HFFc6 (cell line): ENCODE measurements around the gene GPAT2. TPM values are rescaled to one million over a fixed set of nuclear protein-coding genes. Genes with fewer than 3 reads are reported as not detected.
A peak's percentile ranks its signal among the peaks of the same experiment; 100 is the strongest.
"Not testable (repeated sequence)": the region's sequence is repeated elsewhere in the genome, so short reads cannot be mapped to it uniquely, and the experiment has no call there.

Source experiments
- DNase-seq: peaks from one replicate; pipeline ENCODE4 v3.0.0-alpha.2; 2018
- H3K27ac Mint-ChIP-seq: 2 replicates; pipeline ENCODE4 v1.8.0; 2020; ENCODE audit warnings: mild to moderate bottlenecking, mixed read lengths
- H3K27me3 Mint-ChIP-seq: 2 replicates; pipeline ENCODE4 v1.8.0; 2021; ENCODE audit warnings: mild to moderate bottlenecking, moderate library complexity, mixed read lengths; ENCODE audit not compliant: insufficient read depth
- H3K36me3 Mint-ChIP-seq: 2 replicates; pipeline ENCODE4 v1.8.0; 2021; ENCODE audit warnings: low read depth, mixed read lengths
- H3K4me1 Mint-ChIP-seq: 2 replicates; pipeline ENCODE4 v1.8.0; 2020; ENCODE audit warnings: low read depth, mixed read lengths
- H3K4me3 Mint-ChIP-seq: 2 replicates; pipeline ENCODE4 v1.8.0; 2020; ENCODE audit warnings: mild to moderate bottlenecking, moderate library complexity, mixed read lengths
- H3K9me3 Mint-ChIP-seq: 2 replicates; pipeline ENCODE4 v1.8.0; 2020; ENCODE audit warnings: mild to moderate bottlenecking, mixed read lengths
- total RNA-seq, 6 experiments: library from RNA; stranded (reverse); fragmentation: NEBNext Ultra II Directional; extraction: Animal tissue kit (Norgen Biotek cat#: 25700); gene quantifications; 2 replicates in 1 of 6; 3 replicates in 5 of 6; pipeline ENCODE4 v1.2.3, GENCODE V29; 2021
- TF ChIP-seq, protein P1 (sequence below): fragments of 200-600 bp; sonication (generic); IDR thresholded peaks from 2 replicates; pipeline ENCODE4 v1.5.0; 2021; ENCODE audit warnings: antibody characterized with exemption, mild to moderate bottlenecking

The GPAT2 gene
- total RNA-seq, 6 experiments from 2014 or later, result 3.1 to 44.6 (median 37.8) TPM

DNA sequence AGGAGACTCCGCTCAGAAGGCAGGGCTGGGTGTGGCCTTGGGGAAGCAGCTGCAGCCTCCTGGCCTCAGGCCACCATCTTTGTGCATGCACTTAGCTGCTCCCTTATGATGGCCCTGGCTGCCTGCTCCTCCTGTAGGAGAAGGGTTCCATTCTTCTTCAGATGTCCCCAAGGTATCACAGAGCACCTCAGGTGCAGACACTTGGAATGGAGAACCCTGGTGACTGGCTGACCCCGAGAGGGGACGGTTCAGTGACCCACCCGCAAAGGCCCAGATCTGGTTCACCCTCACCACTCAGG is 9.6 kb downstream of the GPAT2 start:
- H3K4me3 Mint-ChIP-seq, result no peak overlapping the region
- H3K27ac Mint-ChIP-seq, result no peak overlapping the region
- no peaks in the 10 kb centered on the region for H3K4me1 Mint-ChIP-seq
- no peak for DNase-seq
- TF ChIP-seq, protein P1, sequence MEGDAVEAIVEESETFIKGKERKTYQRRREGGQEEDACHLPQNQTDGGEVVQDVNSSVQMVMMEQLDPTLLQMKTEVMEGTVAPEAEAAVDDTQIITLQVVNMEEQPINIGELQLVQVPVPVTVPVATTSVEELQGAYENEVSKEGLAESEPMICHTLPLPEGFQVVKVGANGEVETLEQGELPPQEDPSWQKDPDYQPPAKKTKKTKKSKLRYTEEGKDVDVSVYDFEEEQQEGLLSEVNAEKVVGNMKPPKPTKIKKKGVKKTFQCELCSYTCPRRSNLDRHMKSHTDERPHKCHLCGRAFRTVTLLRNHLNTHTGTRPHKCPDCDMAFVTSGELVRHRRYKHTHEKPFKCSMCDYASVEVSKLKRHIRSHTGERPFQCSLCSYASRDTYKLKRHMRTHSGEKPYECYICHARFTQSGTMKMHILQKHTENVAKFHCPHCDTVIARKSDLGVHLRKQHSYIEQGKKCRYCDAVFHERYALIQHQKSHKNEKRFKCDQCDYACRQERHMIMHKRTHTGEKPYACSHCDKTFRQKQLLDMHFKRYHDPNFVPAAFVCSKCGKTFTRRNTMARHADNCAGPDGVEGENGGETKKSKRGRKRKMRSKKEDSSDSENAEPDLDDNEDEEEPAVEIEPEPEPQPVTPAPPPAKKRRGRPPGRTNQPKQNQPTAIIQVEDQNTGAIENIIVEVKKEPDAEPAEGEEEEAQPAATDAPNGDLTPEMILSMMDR, result no peak
- H3K9me3 Mint-ChIP-seq, result no peaks in the 10 kb centered on the region
- H3K36me3 Mint-ChIP-seq, result no peaks in the 10 kb centered on the region
- no peaks in the 10 kb centered on the region; the same call in none of the 2 replicates for H3K27me3 Mint-ChIP-seq

DNA sequence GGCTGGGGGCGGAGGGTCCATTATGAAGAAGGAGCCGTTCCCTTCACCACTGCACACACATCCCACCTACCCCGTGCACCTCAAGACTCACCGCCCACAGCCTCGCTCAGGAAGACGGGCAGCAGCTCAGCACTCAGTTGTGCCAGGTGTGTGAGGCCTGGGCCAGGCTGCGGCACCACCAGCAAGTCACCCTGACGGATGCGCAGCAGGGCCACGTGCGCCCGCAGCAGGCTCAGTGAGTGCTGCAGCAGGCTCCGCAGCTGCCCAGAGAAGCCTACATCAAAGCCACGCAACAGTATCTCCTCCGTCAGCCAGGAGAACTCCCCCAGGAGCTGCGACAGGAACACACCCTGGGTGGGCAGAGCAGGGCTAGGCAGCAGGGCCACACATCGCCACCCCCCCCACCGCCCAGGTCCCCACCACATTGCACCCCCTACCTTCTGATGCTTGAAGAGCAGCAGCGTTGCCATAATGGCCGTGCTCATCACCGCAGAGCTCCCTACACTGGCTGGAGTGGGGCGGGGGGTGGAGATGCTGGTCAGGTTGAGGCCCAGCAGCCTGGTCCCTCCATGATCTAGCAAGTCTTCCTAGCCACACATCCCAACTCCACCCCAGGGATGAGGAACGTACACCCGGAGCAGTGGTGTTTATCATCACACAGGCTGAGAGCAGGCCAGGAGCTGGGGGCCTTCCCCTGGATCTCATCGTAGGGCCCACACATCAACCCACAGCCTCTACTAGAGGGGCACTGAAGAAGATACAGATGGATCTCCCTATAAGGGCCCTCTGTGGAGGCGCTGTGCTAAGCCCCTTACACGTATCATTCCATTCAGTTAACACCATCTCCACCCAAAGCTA is 10.2 kb downstream of the GPAT2 start:
- no peak overlapping the region for H3K27ac Mint-ChIP-seq
- TF ChIP-seq, protein P1, result no peak
- H3K9me3 Mint-ChIP-seq, result no peaks in the 10 kb centered on the region

DNA sequence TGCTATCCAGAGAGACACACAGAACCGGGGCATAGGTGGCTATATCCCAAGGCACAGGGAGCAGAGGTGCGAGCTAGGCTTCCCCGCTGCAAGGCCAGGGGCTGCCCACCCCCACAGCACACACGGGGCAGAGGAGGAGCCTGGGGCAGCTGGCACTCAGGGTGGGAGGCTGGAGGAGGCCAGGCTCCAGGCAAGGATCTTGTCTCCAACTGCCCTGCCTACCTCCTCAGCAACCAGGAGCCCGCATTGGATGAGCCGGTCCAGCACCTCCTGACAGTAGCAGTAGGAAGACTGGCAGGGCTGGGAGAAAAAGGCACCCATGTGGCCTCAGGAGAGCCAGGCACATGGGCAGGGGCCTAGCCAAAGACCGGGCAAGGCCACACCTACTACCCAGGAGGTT is 11.0 kb downstream of the GPAT2 start:
- not testable (repeated sequence) for H3K36me3 Mint-ChIP-seq, H3K4me3 Mint-ChIP-seq, DNase-seq, H3K9me3 Mint-ChIP-seq, H3K27me3 Mint-ChIP-seq, H3K27ac Mint-ChIP-seq, H3K4me1 Mint-ChIP-seq

More for the DNA sequence above, 10.2 kb downstream of the GPAT2 start:
- H3K36me3 Mint-ChIP-seq, result no peaks in the 10 kb centered on the region
- no peak overlapping the region for H3K4me3 Mint-ChIP-seq
- no peak for DNase-seq
- no peaks in the 10 kb centered on the region; the same call in 1 of the 2 replicates for H3K4me1 Mint-ChIP-seq
- H3K27me3 Mint-ChIP-seq, result no peaks in the 10 kb centered on the region; the same call in none of the 2 replicates

DNA sequence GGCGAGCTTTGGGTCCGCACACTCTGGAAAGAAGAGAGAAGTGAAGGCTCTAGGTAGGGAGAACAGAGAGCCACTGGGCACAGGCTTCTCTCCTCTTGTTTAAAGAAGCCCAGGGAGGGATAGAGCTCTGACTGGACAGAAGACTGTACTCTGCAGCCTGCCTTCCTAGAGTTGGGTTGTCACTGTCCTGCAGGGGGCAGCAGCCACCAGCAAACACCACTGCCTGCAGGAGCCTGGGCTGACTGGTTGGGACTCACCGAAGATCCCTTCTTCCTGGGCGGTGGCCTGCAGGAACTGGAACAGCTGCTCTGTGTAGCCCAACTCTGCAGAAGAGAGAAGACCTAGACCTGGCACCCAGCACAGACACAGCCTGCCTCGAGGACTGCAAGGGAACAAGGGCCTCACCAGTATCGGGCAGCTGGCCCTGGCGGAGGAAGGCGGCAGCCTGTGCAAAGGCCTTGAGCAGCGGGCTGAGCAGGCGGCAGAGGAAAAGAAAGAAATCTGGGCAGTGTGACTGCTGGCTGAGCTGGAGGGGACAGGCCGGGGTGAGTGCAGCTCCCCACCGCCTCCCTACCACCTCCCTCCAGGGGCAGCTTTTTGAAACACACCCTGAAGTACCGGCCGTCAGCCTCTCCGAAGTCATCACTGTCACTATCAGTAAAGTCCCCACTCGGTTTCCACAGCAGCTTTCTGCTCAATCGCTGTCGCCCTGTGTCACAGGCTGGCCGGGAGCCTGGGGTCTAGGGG is 11.8 kb downstream of the GPAT2 start:
- TF ChIP-seq, protein P1, result peak; percentile 88
- H3K36me3 Mint-ChIP-seq, H3K9me3 Mint-ChIP-seq, H3K27ac Mint-ChIP-seq, H3K27me3 Mint-ChIP-seq, H3K4me1 Mint-ChIP-seq, H3K4me3 Mint-ChIP-seq: not testable (repeated sequence)
- peak; percentile 79 for DNase-seq

DNA sequence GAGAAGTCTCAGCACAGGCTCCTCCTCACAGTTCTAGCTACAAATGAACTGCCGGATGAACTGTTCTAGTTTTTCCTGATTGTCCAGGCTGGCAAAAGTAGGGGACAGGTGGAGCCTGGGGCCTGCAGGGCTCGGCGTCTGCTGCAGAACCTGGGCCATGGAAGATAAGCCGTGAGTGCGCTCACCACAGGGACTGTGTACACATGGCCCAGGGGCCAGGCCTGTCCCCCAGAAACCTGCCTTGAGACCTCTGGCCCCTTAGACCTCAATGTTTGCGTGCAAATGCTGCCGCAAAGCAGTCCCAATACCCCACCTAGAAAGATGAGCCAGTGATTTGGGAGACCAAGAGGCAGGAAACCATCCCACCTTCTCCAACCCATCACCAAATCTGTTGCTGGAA is 12.6 kb downstream of the GPAT2 start:
- not testable (repeated sequence) for H3K4me1 Mint-ChIP-seq, H3K27me3 Mint-ChIP-seq, H3K27ac Mint-ChIP-seq, H3K36me3 Mint-ChIP-seq, H3K4me3 Mint-ChIP-seq, DNase-seq, H3K9me3 Mint-ChIP-seq

- not testable (repeated sequence) for H3K9me3 Mint-ChIP-seq, H3K27ac Mint-ChIP-seq, H3K4me1 Mint-ChIP-seq, H3K27me3 Mint-ChIP-seq, DNase-seq, H3K36me3 Mint-ChIP-seq, H3K4me3 Mint-ChIP-seq
Observed at GRCh38 chr2:96021142-96021541, 13.6 kb downstream of the GPAT2 start.

GRCh38 chr2:96019909-96020590 is 14.7 kb downstream of the GPAT2 start:
- H3K36me3 Mint-ChIP-seq, H3K4me1 Mint-ChIP-seq, H3K9me3 Mint-ChIP-seq, H3K27ac Mint-ChIP-seq, H3K4me3 Mint-ChIP-seq, DNase-seq, H3K27me3 Mint-ChIP-seq: not testable (repeated sequence)

GRCh38 chr2:96016321-96016720 is 18.4 kb downstream of the GPAT2 start:
- not testable (repeated sequence) for H3K9me3 Mint-ChIP-seq, H3K27ac Mint-ChIP-seq, H3K27me3 Mint-ChIP-seq, DNase-seq, H3K4me3 Mint-ChIP-seq, H3K4me1 Mint-ChIP-seq, H3K36me3 Mint-ChIP-seq
